Measurements from ENCODE around the gene GFI1. TPM values are rescaled to one million over a fixed set of nuclear protein-coding genes. Genes with fewer than 3 reads are reported as not detected.

GFI1 gene
- polyA plus RNA-seq, 1 of the 3 experiments (the other 2 are of a cell fraction), result 0.18 TPM

DNA sequence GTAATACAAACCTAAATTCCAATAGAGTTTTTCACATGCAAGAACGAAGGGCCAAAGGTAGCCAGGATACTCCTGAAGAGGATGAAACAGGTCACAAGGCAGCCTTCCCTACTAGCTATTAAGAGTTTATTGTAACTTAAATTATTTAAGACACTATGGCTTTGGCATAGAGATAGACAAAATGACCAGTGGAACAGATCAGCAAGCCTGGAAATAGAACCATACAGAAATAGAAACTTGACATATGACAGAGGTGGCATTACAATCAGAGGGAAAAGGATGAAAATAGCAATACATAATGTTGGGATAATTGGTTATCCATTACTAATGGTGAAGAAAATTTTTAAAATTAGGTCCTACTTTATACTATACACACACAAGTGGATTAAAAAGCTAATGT lies 16.5 kb downstream of the GFI1 start:
- WGBS (ENCODE audit: low lambda C conversion rate), result 35% methylated on average over 1 of the region's 1 CpG
- no peaks in the 10 kb centered on the region for H3K36me3 ChIP-seq (replicated peaks in 1 of 2; ENCODE audit: control insufficient read depth in 1 of 2, insufficient read depth in 2 of 2, low read length in 1 of 2)
- TF ChIP-seq GABPA (IDR thresholded peaks at IDR 0.05; ENCODE audit: low read depth), result no peak
- H3K4me2 ChIP-seq, result no peak overlapping the region
- H3K9me2 ChIP-seq, result no peaks in the 10 kb centered on the region
- H3K27me3 ChIP-seq (ENCODE audit: insufficient read depth), result peaks cover 15% of the 10 kb centered on the region; the same call in 1 of the 2 replicates
- ChIA-PET POLR2A (no interaction called here), CTCF (interaction anchor here (0.6 to 1.0 kb wide), 2 partner anchors 473 to 930 kb away, joined by 3 to 4 read pairs; no protein-coding TSS in a partner anchor)
- H4K20me1 ChIP-seq (ENCODE audit: insufficient read depth), result no peaks in the 10 kb centered on the region
- H3K9me3 ChIP-seq, result no peaks in the 10 kb centered on the region
- H2AFZ ChIP-seq (ENCODE audit: low read depth), result no peak overlapping the region
- no peak overlapping the region for H3K9ac ChIP-seq
- H3K4me1 ChIP-seq (ENCODE audit: control insufficient read depth in 1 of 2, insufficient read depth in 2 of 2, low read depth in 1 of 2, low read length in 1 of 2), result no peaks in the 10 kb centered on the region
- H3K4me3 ChIP-seq (ENCODE audit: low read depth in 2 of 2, low read length in 1 of 2), result no peak overlapping the region
- H3F3A ChIP-seq (replicated peaks; ENCODE audit: insufficient read depth), result no peaks in the 10 kb centered on the region
- no peak overlapping the region for H3K27ac ChIP-seq (ENCODE audit: low read depth in 2 of 2, low read length in 1 of 2)
- DNase-seq, result no peak
- no peaks in the 10 kb centered on the region for H3K79me2 ChIP-seq (ENCODE audit: insufficient read depth)

DNA sequence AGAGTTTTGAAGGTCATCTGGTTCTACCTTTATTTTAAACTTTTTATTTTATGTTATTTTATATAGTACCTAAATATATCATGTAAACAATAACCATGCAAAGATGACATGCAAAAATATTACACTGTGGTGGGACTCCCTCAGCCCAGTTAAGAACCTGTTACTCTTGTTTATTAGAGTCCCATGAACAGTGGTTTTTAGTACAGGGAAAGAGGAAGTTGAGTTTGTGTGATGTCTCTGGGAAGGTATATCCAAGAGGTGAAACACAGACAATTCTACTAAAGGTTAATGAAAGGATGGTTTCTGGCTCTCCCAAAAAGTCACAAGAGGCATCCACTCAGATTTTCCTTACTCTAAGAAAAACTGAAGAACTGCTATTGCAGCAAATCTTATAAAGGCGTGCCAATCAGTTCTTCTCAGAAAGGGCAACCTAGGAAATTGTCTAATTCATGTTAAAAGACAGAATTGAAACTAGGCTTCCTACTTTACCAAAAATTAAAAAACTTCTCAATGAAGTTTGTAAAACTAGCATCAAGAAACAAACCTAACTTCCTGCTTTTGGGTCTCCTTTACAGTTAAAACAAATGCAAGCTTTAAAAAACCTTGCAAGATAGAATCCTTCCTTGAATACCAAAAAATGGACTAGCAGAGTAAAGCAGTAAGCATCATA lies 19.9 kb downstream of the GFI1 start:
- Histone ChIP-seq H3K9me2 (no peaks in the 10 kb centered on the region), H3F3A (replicated peaks; ENCODE audit: insufficient read depth) (no peaks in the 10 kb centered on the region), H3K9me3 (no peaks in the 10 kb centered on the region), H3K4me2 (no peak overlapping the region), H3K27me3 (ENCODE audit: insufficient read depth) (no peaks in the 10 kb centered on the region; the same call in 1 of the 2 replicates), H3K79me2 (ENCODE audit: insufficient read depth) (no peaks in the 10 kb centered on the region), H3K36me3 (replicated peaks in 1 of 2; ENCODE audit: control insufficient read depth in 1 of 2, insufficient read depth in 2 of 2, low read length in 1 of 2) (no peaks in the 10 kb centered on the region), H3K4me1 (ENCODE audit: control insufficient read depth in 1 of 2, insufficient read depth in 2 of 2, low read depth in 1 of 2, low read length in 1 of 2) (no peaks in the 10 kb centered on the region), H3K4me3 (ENCODE audit: low read depth in 2 of 2, low read length in 1 of 2) (no peak overlapping the region), H4K20me1 (ENCODE audit: insufficient read depth) (no peaks in the 10 kb centered on the region), H3K27ac (ENCODE audit: low read depth in 2 of 2, low read length in 1 of 2) (no peak overlapping the region), H2AFZ (ENCODE audit: low read depth) (no peak overlapping the region), H3K9ac (no peak overlapping the region)
- no peak for DNase-seq
- WGBS (ENCODE audit: low lambda C conversion rate), result 78% methylated on average over 1 of the region's 1 CpG
- TF ChIP-seq, protein P1, sequence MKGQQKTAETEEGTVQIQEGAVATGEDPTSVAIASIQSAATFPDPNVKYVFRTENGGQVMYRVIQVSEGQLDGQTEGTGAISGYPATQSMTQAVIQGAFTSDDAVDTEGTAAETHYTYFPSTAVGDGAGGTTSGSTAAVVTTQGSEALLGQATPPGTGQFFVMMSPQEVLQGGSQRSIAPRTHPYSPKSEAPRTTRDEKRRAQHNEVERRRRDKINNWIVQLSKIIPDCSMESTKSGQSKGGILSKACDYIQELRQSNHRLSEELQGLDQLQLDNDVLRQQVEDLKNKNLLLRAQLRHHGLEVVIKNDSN (IDR thresholded peaks at IDR 0.05; ENCODE audit: borderline replicate concordance, low read depth), result no peak
- TF ChIP-seq, protein P2, sequence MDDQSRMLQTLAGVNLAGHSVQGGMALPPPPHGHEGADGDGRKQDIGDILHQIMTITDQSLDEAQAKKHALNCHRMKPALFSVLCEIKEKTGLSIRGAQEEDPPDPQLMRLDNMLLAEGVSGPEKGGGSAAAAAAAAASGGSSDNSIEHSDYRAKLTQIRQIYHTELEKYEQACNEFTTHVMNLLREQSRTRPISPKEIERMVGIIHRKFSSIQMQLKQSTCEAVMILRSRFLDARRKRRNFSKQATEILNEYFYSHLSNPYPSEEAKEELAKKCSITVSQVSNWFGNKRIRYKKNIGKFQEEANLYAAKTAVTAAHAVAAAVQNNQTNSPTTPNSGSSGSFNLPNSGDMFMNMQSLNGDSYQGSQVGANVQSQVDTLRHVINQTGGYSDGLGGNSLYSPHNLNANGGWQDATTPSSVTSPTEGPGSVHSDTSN (IDR thresholded peaks at IDR 0.05), result no peak
- no peak for TF ChIP-seq NRF1 (IDR thresholded peaks at IDR 0.05; ENCODE audit: low read depth, low read length)
- TF ChIP-seq ELF1 (IDR thresholded peaks at IDR 0.05), result no peak
- no peak for TF ChIP-seq GABPA (IDR thresholded peaks at IDR 0.05; ENCODE audit: low read depth)
- POLR2A ChIA-PET, result no interaction called here
- CTCF ChIA-PET, result no interaction called here

DNA sequence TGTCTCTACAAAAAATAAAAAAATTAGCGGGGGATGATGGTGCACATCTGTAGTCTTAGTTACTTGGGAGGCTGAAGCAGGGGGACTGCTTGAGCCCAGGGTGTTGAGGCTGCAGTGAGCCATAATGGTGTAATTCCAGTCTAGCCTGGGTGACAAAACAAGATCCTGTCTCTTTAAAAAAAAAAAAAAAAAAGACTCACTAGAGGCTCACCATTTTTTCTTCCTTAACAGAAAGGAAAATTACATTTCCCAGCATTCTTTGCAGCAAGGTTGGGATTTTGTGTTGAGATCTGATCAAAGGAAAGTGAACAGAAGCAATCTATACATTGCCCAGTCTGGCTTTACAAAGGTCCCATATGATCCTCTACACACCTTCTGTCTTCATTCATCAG lies 21.5 kb downstream of the GFI1 start:
- no peak overlapping the region for H3K4me3 ChIP-seq (ENCODE audit: low read depth in 2 of 2, low read length in 1 of 2)
- no peaks in the 10 kb centered on the region for H3K9me3 ChIP-seq
- TF ChIP-seq, protein P3, sequence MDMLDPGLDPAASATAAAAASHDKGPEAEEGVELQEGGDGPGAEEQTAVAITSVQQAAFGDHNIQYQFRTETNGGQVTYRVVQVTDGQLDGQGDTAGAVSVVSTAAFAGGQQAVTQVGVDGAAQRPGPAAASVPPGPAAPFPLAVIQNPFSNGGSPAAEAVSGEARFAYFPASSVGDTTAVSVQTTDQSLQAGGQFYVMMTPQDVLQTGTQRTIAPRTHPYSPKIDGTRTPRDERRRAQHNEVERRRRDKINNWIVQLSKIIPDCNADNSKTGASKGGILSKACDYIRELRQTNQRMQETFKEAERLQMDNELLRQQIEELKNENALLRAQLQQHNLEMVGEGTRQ (IDR thresholded peaks at IDR 0.05; ENCODE audit: borderline replicate concordance, low read depth, low read length), result no peak
- TF ChIP-seq, protein P2 (IDR thresholded peaks at IDR 0.05), result no peak
- TF ChIP-seq, protein P1 (IDR thresholded peaks at IDR 0.05; ENCODE audit: borderline replicate concordance, low read depth), result no peak
- TF ChIP-seq POLR2AphosphoS5 (IDR thresholded peaks at IDR 0.05; ENCODE audit: low read depth, low read length) (no peak), FOSL2 (IDR thresholded peaks at IDR 0.05; ENCODE audit: borderline replicate concordance, low read depth) (no peak), YY1 (IDR thresholded peaks at IDR 0.05; ENCODE audit: low read depth) (no peak), RFX5 (IDR thresholded peaks at IDR 0.05; ENCODE audit: low read length) (no peak)
- H3K79me2 ChIP-seq (ENCODE audit: insufficient read depth), result no peaks in the 10 kb centered on the region
- POLR2A ChIA-PET, result no interaction called here
- no peaks in the 10 kb centered on the region for H3K9me2 ChIP-seq
- H3K27ac ChIP-seq (ENCODE audit: low read depth in 2 of 2, low read length in 1 of 2), result no peak overlapping the region
- H3K27me3 ChIP-seq (ENCODE audit: insufficient read depth), result no peaks in the 10 kb centered on the region; the same call in 1 of the 2 replicates
- H3K4me1 ChIP-seq (ENCODE audit: control insufficient read depth in 1 of 2, insufficient read depth in 2 of 2, low read depth in 1 of 2, low read length in 1 of 2), result no peaks in the 10 kb centered on the region
- no peaks in the 10 kb centered on the region for H3F3A ChIP-seq (replicated peaks; ENCODE audit: insufficient read depth)
- WGBS (ENCODE audit: low lambda C conversion rate), result 75% methylated on average over 1 of the region's 1 CpG
- H3K9ac ChIP-seq, result no peak overlapping the region
- H2AFZ ChIP-seq (ENCODE audit: low read depth), result no peak overlapping the region
- H3K4me2 ChIP-seq, result no peak overlapping the region
- CTCF ChIA-PET, result no interaction called here
- H4K20me1 ChIP-seq (ENCODE audit: insufficient read depth), result no peaks in the 10 kb centered on the region
- DNase-seq, result no peak
- H3K36me3 ChIP-seq (replicated peaks in 1 of 2; ENCODE audit: control insufficient read depth in 1 of 2, insufficient read depth in 2 of 2, low read length in 1 of 2), result no peaks in the 10 kb centered on the region
